ENCODE data around the gene OPN4.

Gene OPN4

GRCh38 chr10:86686972-86687371, 32.6 kb downstream of the OPN4 start:
- no peak overlapping the region for H3K4me3 ChIP-seq (ENCODE audit: insufficient read depth, low read length, poor library complexity, severe bottlenecking)
- H2AFZ ChIP-seq (ENCODE audit: low read depth, low read length, severe bottlenecking) = no peak overlapping the region
- H3K9ac ChIP-seq (ENCODE audit: low read length) = no peak overlapping the region

GRCh38 chr10:86687750-86688149, 33.4 kb downstream of the OPN4 start:
- Histone ChIP-seq H2AFZ (ENCODE audit: low read depth, low read length, severe bottlenecking) (no peak overlapping the region), H3K9ac (ENCODE audit: low read length) (no peak overlapping the region), H3K4me3 (ENCODE audit: insufficient read depth, low read length, poor library complexity, severe bottlenecking) (no peak overlapping the region), H4K20me1 (ENCODE audit: low read depth, low read length) (no peaks in the 10 kb centered on the region), H3K9me3 (ENCODE audit: insufficient read depth, low read length) (no peaks in the 10 kb centered on the region), H3K27ac (ENCODE audit: low read depth, low read length) (no peak overlapping the region), H3F3A (ENCODE audit: insufficient read depth) (no peaks in the 10 kb centered on the region), H3K9me2 (replicated peaks; ENCODE audit: insufficient read depth, low read length) (no peaks in the 10 kb centered on the region), H3K4me2 (ENCODE audit: low read depth, low read length, poor library complexity, severe bottlenecking) (no peak overlapping the region), H3K36me3 (ENCODE audit: low read length) (no peaks in the 10 kb centered on the region), H3K27me3 (ENCODE audit: low read length) (no peaks in the 10 kb centered on the region), H3K79me2 (ENCODE audit: insufficient read depth, low read length) (no peaks in the 10 kb centered on the region)
- TF ChIP-seq EZH2phosphoT487 (conservative IDR thresholded peaks at IDR 0.05; ENCODE audit: low read length) = no peak
- TF ChIP-seq, protein P1, sequence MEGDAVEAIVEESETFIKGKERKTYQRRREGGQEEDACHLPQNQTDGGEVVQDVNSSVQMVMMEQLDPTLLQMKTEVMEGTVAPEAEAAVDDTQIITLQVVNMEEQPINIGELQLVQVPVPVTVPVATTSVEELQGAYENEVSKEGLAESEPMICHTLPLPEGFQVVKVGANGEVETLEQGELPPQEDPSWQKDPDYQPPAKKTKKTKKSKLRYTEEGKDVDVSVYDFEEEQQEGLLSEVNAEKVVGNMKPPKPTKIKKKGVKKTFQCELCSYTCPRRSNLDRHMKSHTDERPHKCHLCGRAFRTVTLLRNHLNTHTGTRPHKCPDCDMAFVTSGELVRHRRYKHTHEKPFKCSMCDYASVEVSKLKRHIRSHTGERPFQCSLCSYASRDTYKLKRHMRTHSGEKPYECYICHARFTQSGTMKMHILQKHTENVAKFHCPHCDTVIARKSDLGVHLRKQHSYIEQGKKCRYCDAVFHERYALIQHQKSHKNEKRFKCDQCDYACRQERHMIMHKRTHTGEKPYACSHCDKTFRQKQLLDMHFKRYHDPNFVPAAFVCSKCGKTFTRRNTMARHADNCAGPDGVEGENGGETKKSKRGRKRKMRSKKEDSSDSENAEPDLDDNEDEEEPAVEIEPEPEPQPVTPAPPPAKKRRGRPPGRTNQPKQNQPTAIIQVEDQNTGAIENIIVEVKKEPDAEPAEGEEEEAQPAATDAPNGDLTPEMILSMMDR (IDR thresholded peaks at IDR 0.05; ENCODE audit: insufficient read depth, low read length, poor library complexity, severe bottlenecking) = no peak

More at GRCh38 chr10:86686972-86687371, 32.6 kb downstream of the OPN4 start:
- Histone ChIP-seq H3K9me2 (replicated peaks; ENCODE audit: insufficient read depth, low read length) (no peaks in the 10 kb centered on the region), H3F3A (ENCODE audit: insufficient read depth) (no peaks in the 10 kb centered on the region), H3K27ac (ENCODE audit: low read depth, low read length) (no peak overlapping the region), H4K20me1 (ENCODE audit: low read depth, low read length) (no peaks in the 10 kb centered on the region), H3K27me3 (ENCODE audit: low read length) (no peaks in the 10 kb centered on the region), H3K9me3 (ENCODE audit: insufficient read depth, low read length) (no peaks in the 10 kb centered on the region), H3K36me3 (ENCODE audit: low read length) (no peaks in the 10 kb centered on the region), H3K4me2 (ENCODE audit: low read depth, low read length, poor library complexity, severe bottlenecking) (no peak overlapping the region), H3K79me2 (ENCODE audit: insufficient read depth, low read length) (no peaks in the 10 kb centered on the region)
- TF ChIP-seq, protein P1 (IDR thresholded peaks at IDR 0.05; ENCODE audit: insufficient read depth, low read length, poor library complexity, severe bottlenecking) = no peak
- TF ChIP-seq EZH2phosphoT487 (conservative IDR thresholded peaks at IDR 0.05; ENCODE audit: low read length) = no peak

DNA sequence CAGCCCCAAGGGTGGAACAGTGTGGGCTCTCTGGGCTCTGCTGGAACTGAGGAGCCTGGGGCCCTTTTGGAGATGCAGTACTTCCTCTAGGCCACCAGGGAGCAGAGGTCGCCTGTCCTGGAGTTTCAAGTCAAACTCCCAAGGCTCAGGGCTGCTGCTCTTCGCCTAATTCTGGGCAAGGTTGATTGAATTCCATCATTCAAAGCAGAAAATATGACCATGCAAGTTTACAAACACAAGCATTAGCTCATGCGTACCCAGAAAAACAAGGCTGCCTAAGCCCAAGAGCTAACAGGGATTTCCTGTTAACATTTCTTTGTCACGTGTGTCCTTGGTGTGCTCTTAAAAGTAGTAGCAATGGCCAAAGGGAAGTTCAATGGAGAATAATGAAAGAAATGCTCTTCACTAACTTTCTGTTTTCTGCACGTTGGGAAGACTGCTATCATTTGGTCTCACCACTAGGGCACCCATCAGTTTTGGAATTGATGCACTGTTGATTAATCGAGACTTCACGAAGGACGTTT, 34.1 kb downstream of the OPN4 start:
- TF ChIP-seq, protein P1 (IDR thresholded peaks at IDR 0.05; ENCODE audit: insufficient read depth, low read length, poor library complexity, severe bottlenecking) = peak; percentile 36
- no peak for TF ChIP-seq EZH2phosphoT487 (conservative IDR thresholded peaks at IDR 0.05; ENCODE audit: low read length)
- H3F3A ChIP-seq (ENCODE audit: insufficient read depth) = no peaks in the 10 kb centered on the region
- no peak overlapping the region for H3K4me3 ChIP-seq (ENCODE audit: insufficient read depth, low read length, poor library complexity, severe bottlenecking)
- H3K36me3 ChIP-seq (ENCODE audit: low read length) = no peaks in the 10 kb centered on the region
- H3K9ac ChIP-seq (ENCODE audit: low read length) = no peak overlapping the region
- H2AFZ ChIP-seq (ENCODE audit: low read depth, low read length, severe bottlenecking) = no peak overlapping the region
- H3K79me2 ChIP-seq (ENCODE audit: insufficient read depth, low read length) = no peaks in the 10 kb centered on the region
- no peaks in the 10 kb centered on the region for H3K9me3 ChIP-seq (ENCODE audit: insufficient read depth, low read length)
- H3K9me2 ChIP-seq (replicated peaks; ENCODE audit: insufficient read depth, low read length) = no peaks in the 10 kb centered on the region
- H3K27me3 ChIP-seq (ENCODE audit: low read length) = no peaks in the 10 kb centered on the region
- no peak overlapping the region for H3K4me2 ChIP-seq (ENCODE audit: low read depth, low read length, poor library complexity, severe bottlenecking)
- H3K27ac ChIP-seq (ENCODE audit: low read depth, low read length) = no peak overlapping the region
- H4K20me1 ChIP-seq (ENCODE audit: low read depth, low read length) = no peaks in the 10 kb centered on the region
